GM10248 (cell line): Measurements from ENCODE around the gene ADAT3.

Experiments used
- CTCF ChIA-PET: fragments of 300-600 bp; sonication (Branson Sonifier 250); formaldehyde crosslinking; extraction: SDS; loops from one replicate; lab custom pipeline; 2021; ENCODE audit warnings: antibody characterized with exemption; lab: Yijun Ruan, JAX
- POLR2A ChIA-PET: fragments of 350-650 bp; sonication (Branson Sonifier 250); formaldehyde crosslinking; extraction: SDS; loops from one replicate; lab custom pipeline; 2020; ENCODE audit warnings: antibody characterized with exemption; lab: Yijun Ruan, JAX
- DNase-seq: peaks from one replicate; pipeline ENCODE4 v3.0.0; 2012; ENCODE audit errors: extremely low spot score
- CTCF ChIP-seq: IDR thresholded peaks from 2 replicates; pipeline ENCODE4 v1.5.1; 2012; ENCODE audit warnings: mild to moderate bottlenecking, low read depth; ENCODE audit errors: extremely low read depth, missing control alignments, control extremely low read depth

ADAT3 gene

GRCh38 chr19:1953441-1954094 is 48.4 kb downstream of the ADAT3 start:
- POLR2A ChIA-PET: no interaction called here
- TF ChIP-seq CTCF: no peak
- CTCF ChIA-PET: interaction anchor here (0.9 to 1.0 kb wide), 2 partner anchors 8 to 136 kb away, joined by 3 read pairs; no protein-coding TSS in a partner anchor
- no peak for DNase-seq

- ChIA-PET CTCF (interaction anchor here (0.9 kb wide), 1 partner anchor 9 kb away, joined by 3 read pairs; no protein-coding TSS in a partner anchor), POLR2A (interaction anchor here (0.5 kb wide), 1 partner anchor 516 kb away, joined by 9 read pairs; no protein-coding TSS in a partner anchor)
- DNase-seq: no peak
- TF ChIP-seq CTCF: no peak
These were observed 49.3 kb downstream of the ADAT3 start for GRCh38 chr19:1954532-1954933.

DNA sequence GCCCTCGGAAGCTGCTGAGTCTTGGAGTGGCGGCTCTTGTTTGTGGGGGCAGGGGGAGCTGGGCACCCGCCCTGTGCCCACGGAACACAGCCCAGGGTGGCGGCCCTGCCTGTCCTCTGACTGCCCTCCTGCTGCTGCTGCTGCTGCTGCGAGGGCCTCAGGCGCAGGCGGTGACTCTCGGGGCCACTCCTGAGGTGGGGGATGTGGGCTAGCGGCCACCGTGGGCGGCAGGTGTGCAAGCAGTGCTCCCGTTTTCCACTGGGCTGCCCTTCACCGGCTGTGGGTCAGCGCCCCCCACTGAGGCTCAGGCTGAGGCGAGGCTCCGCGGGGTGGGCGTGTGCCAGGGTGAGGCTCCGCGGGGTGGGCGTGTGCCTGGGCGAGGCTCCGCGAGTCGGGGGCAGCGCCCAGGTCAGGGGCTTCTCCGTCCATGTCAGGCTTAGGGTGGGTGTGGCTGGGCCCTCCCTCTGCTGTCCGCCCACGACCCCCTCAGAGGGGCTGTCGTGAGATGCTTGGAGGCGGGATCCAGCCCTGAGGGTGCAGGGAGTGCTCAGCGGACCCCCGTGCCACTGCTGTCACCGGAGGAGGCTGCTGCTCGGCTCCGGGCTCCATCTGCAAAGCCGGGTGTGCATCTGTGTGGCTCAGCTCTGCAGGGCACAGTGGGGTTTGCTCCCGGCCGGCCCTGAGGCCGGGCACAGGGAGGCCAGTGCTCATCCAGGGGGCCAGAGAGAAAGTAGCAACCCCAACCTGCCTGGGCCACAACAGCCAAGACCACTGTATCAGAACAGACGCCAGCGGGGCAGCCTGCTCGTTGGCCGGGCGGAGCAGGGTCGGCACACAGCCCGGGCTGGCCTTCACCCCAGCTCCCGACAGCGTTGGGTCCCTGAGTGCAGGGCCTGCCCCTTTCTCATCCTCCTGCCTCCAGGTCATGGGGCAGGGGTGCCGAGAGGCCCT is 50.2 kb downstream of the ADAT3 start:
- ChIA-PET POLR2A (interaction anchor here (0.5 kb wide), 1 partner anchor 517 kb away, joined by 9 read pairs; no protein-coding TSS in a partner anchor), CTCF (no interaction called here)
- DNase-seq: no peak
- no peak for TF ChIP-seq CTCF

- ChIA-PET CTCF (no interaction called here), POLR2A (no interaction called here)
These were observed 50.9 kb downstream of the ADAT3 start for GRCh38 chr19:1956122-1956494.

DNA sequence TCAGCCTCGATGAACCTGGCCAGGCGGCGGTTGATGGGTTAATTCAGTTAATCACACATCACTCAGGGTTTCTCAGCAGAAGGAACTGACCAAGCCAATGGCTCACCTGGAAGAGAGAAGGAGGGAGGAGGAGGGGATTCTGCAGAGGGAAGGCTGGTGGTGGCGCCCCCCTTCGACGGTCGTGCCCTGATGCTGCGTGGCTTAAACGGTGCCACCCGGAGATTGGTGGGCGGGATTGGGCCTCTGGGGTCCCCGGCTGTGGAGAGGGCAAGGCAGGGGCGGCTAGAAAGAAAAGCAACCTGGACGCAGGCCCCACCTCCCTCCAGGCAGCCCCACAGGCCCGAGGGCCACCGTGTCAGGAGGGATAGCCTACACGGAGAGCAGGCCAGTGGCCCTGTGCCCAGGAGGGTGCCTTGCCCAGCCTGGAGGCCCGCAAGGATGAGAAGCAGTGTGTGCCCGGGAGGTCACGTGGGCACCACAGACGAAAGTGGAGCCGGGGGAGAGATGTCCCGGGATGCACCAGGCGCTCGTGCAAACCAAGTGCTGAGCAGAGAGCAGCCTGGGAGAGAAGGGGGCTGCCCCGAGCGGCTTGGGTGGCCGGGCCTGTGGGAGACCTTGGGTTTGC is 51.8 kb downstream of the ADAT3 start:
- no peak for DNase-seq
- CTCF ChIA-PET: no interaction called here
- TF ChIP-seq CTCF: no peak
- POLR2A ChIA-PET: no interaction called here

More at GRCh38 chr19:1956122-1956494, 50.9 kb downstream of the ADAT3 start:
- TF ChIP-seq CTCF: no peak
- DNase-seq: no peak
